ENCODE results near the gene GTSF1L.

GTSF1L gene

GRCh38 chr20:43715511-43715910 lies 11.3 kb downstream of the GTSF1L start:
- DNase-seq, result no peak

- no peak for DNase-seq
These were observed 11.8 kb downstream of the GTSF1L start for GRCh38 chr20:43715044-43715443.

- no peak for DNase-seq
These were observed 15.6 kb downstream of the GTSF1L start for GRCh38 chr20:43711098-43711654.

GRCh38 chr20:43710370-43711044 lies 16.3 kb downstream of the GTSF1L start:
- DNase-seq, result no peak

GRCh38 chr20:43702502-43702901 lies 24.3 kb downstream of the GTSF1L start:
- no peak for DNase-seq

GRCh38 chr20:43700627-43701026 lies 26.2 kb downstream of the GTSF1L start:
- no peak for DNase-seq

GRCh38 chr20:43699941-43700565 lies 26.7 kb downstream of the GTSF1L start:
- no peak for DNase-seq

- no peak for DNase-seq
These were observed 31.2 kb downstream of the GTSF1L start for GRCh38 chr20:43695571-43695970.

- DNase-seq, result no peak
These were observed 32.0 kb downstream of the GTSF1L start for GRCh38 chr20:43694763-43695162.

- peak; percentile 40 for DNase-seq
These were observed 34.8 kb downstream of the GTSF1L start for GRCh38 chr20:43691928-43692524.

- no peak for DNase-seq
These were observed 35.7 kb downstream of the GTSF1L start for GRCh38 chr20:43690943-43691598.

GRCh38 chr20:43689165-43689564 lies 37.6 kb downstream of the GTSF1L start:
- no peak for DNase-seq

- DNase-seq, result no peak
These were observed 40.0 kb downstream of the GTSF1L start for GRCh38 chr20:43686820-43687219.

- no peak for DNase-seq
These were observed 44.4 kb downstream of the GTSF1L start for GRCh38 chr20:43682446-43682845.

GRCh38 chr20:43681991-43682410 lies 44.8 kb downstream of the GTSF1L start:
- peak; percentile 87 for DNase-seq

GRCh38 chr20:43681468-43681942 lies 45.3 kb downstream of the GTSF1L start:
- peak; percentile 74 for DNase-seq

GRCh38 chr20:43680981-43681380 lies 45.8 kb downstream of the GTSF1L start:
- DNase-seq, result no peak

- no peak for DNase-seq
These were observed 50.4 kb downstream of the GTSF1L start for GRCh38 chr20:43676368-43676767.
